NCI-H146 treated with DMSO at 0.1 percent for 48 hours (cell line): ENCODE results near the gene TBC1D20.
"Not testable (repeated sequence)": the region's sequence is repeated elsewhere in the genome, so short reads cannot be mapped to it uniquely, and the experiment has no call there.

Experiments used
- DNase-seq: peaks from one replicate; lab custom pipeline; 2025; ENCODE audit not compliant: unreplicated experiment; lab: John Stamatoyannopoulos, UW

Gene TBC1D20

GRCh38 chr20:476561-477249 is 14.4 kb upstream of the TBC1D20 start:
- DNase-seq = not testable (repeated sequence)

- no peak for DNase-seq
These were observed 13.4 kb upstream of the TBC1D20 start for GRCh38 chr20:475463-476357.

DNA sequence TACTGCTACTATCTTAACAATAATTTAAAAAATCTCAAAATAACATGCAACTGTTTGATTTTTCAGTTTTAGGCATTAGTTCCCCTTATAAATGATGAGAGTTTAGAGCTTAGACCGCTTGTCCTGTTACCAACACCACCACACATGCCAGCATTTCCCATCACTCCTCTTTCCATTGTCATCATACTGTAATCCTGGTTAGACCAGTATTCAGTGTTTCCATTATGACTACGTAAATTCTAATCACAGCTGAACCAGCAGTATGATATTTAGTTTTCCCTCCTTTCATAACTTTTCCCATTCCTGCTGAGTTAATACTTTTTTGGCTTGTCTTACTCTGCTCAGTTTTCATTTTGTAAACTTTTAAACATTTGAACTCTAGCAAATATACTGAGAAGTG is 12.2 kb upstream of the TBC1D20 start:
- no peak for DNase-seq

GRCh38 chr20:472889-473292 is 10.6 kb upstream of the TBC1D20 start:
- DNase-seq = no peak

- no peak for DNase-seq
These were observed 10.0 kb upstream of the TBC1D20 start for GRCh38 chr20:472137-472846.

DNA sequence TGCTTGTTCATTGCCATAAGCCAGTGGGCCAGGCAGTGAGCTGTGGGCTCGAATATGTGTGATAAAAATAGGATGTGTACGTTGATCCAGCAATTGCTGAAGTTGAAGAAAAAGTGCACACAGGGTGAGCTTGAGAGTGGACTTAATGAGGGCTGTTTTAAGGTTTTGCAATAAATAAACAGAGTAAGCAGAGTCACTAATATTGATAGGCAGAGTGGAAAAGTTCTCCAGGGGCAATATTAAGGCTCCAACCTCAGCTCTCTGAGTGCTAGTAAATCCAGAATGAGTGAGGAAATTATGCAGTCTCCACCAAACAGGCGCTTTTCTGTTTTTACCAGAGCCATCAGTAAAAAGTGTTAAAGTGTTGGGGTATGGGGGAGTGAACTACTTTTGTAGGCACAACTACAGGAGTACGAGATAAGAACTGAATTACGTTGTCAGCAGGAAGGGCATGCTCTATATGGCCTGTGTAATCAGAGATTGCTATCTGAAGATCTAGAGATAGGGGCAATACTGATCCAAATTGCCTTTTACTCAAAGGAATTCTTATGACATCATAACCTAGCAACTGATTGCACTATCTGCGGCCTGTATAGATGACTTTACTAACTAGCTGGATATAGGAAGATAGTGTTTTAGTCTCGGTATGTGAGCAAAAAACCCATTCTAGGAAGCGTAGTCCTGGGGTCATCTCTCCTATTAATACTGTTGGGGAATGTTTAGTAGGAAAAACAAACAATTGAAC is 7.6 kb upstream of the TBC1D20 start:
- DNase-seq = no peak

DNA sequence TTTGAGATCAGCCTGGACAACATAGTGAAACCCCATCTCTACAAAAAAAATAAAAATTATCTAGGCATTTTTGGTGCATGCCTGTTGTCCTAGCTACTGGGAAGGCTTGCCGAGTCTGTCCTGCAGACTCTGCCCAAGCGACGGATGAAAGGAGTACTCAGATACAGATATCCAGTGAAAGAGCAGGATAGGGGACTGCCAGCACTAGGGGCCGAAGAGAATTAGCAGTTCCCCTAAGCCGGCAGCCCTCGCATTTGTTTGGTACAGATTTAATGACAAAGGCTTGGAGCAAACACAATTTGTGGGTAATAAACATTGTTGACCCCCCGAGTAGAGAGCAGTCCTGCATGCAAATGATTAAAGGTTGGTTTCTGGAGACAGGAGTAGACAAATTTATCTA is 5.4 kb upstream of the TBC1D20 start:
- no peak for DNase-seq

DNA sequence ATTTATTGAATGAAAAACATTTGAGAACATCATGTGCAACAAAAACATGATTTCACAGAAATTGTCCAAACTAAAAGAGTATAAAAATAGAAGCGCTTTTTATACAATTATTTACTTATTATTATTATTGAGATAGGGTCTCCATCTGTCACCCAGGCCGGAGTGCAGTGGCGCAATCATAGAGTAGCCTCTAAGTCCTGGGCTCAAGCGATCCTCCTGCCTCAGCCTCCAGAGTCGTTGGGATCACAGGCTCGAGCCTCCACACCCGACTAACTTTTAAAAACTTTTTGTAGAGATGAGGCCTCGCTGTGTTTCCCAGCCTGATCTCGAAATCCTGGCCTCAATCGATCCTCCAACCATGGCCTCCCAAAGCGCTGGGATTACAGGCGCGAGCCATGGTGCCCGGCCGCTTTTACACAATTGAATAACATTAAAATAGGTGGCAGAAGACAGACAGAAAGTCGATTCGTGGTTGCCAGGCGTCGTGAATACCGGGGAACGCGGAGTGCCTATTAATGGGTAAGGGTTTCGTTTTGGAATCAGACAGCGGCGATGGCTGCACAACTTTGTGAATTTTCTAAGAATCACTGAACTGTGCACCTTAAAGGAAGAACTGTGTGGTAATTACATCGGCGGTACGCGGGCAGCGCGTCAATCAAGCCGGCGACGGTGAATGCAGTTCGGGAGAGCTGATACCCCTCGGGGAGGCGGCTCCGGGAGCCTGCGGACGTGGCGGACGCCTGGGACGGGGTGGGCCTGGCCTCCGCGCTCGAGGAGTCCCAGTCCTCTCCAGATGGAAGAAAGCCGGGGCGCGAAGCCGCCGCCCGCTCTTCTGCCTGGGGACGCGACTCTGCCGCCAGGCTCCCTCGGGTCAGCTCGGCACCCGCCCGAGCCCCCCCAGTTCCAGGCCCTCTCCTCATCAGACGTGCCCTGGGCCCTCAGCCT is 807 bp downstream of the TBC1D20 start:
- DNase-seq = peak; percentile 50

- no peak for DNase-seq
These were observed 1.6 kb downstream of the TBC1D20 start for GRCh38 chr20:460707-461106.

GRCh38 chr20:460180-460579 is 2.2 kb downstream of the TBC1D20 start:
- DNase-seq = no peak

DNA sequence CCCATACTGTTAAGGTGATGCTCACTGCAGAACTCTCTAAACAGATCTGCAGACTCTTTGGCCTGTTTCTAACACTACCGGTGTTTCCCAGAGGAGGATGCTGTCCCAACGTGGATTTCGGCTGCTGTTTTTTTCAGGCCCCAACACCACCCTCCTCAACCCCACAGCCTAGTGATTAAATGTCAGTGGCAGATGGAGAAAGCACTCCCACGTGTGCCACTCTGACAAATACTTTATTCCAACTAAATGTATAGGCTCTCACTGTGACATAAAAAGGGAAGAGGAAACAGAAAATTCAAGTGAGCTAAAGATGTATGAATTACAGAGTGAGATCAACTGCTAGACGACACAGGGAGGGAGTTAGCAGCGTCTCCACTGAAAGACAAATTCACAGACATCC is 3.6 kb downstream of the TBC1D20 start:
- DNase-seq = no peak

GRCh38 chr20:454951-455350 is 7.4 kb downstream of the TBC1D20 start:
- DNase-seq = no peak

GRCh38 chr20:452021-452420 is 10.3 kb downstream of the TBC1D20 start:
- not testable (repeated sequence) for DNase-seq

- no peak for DNase-seq
These were observed 16.6 kb downstream of the TBC1D20 start for GRCh38 chr20:445514-446336.

DNA sequence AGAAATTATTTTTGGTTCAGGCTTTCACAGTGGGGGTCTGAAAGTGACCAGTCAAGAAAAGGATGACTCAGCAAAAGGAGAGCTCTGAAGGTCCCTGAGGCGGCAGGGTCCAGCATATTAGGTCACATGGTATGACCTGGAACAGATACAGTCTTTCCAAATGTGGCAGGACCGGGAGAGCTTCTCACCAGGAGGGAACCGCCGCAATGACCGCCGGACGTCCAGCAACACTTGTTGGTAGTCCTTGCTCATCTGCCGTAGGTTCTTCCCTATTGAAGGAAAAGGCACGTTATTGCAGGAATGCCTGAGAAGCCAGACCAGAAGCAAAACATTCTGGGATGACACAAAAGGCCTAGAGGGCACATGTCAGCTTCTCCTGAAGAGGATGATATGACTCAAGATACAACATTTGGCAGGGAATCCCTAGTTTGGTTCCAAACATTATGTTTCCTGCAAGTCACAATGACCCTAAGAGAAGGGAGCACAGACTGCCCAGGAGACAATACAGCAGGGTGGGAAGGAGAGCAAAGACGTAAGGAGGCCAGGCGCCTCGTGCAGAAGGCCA is 17.4 kb downstream of the TBC1D20 start:
- DNase-seq = no peak

DNA sequence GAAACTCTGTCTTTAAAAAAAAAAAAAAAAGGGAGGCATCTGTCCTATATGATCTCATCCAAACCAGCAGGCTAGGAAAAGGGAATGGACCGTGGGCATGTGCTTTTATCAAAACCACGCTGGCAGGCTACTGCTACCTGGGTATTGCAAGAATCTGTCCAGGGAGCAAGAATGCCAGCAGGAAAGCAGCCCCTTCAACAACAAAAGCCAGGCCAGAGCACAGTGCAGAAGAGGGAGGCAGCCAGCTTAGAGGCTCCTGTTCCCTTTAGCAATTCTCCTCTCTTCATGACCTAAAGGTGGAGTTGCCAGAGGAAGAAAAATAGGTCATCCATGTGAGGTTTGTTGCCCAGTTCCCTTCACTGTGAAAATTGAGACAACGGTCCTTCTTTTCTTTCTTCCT is 18.2 kb downstream of the TBC1D20 start:
- no peak for DNase-seq

- no peak for DNase-seq
These were observed 19.0 kb downstream of the TBC1D20 start for GRCh38 chr20:443223-443775.

- no peak for DNase-seq
These were observed 21.7 kb downstream of the TBC1D20 start for GRCh38 chr20:440636-441035.
